H9 (cell line): ENCODE results near the gene NADK. TPM values are rescaled to one million over a fixed set of nuclear protein-coding genes. Genes with fewer than 3 reads are reported as not detected.
"Not testable (repeated sequence)": the region's sequence is repeated elsewhere in the genome, so short reads cannot be mapped to it uniquely, and the experiment has no call there.

Experiments used
- DNase-seq: peaks from one replicate; pipeline ENCODE4 v3.0.0-alpha.2; 2017
- H2AFZ ChIP-seq: one replicate; pipeline ENCODE4 v1.6.1; 2013; ENCODE audit warnings: mild to moderate bottlenecking, low read length, control low read depth, moderate library complexity
- H2AK5ac ChIP-seq: 2 replicates; pipeline ENCODE4 v1.6.1; 2013; ENCODE audit warnings: low read length, control low read depth, mixed read lengths; ENCODE audit not compliant: insufficient read length
- H2BK120ac ChIP-seq: one replicate; pipeline ENCODE4 v1.6.1; 2013; ENCODE audit warnings: low read depth, mild to moderate bottlenecking, low read length, control low read depth, inconsistent platforms; ENCODE audit not compliant: poor library complexity, severe bottlenecking
- H2BK12ac ChIP-seq: 2 replicates; pipeline ENCODE4 v1.6.1; 2013; ENCODE audit warnings: low read length, control low read depth, mixed read lengths, low read depth; ENCODE audit not compliant: insufficient read length
- H2BK15ac ChIP-seq: 2 replicates; pipeline ENCODE4 v1.6.1; 2013; ENCODE audit warnings: low read depth, low read length, control low read depth
- H2BK20ac ChIP-seq: one replicate; pipeline ENCODE4 v1.6.1; 2013; ENCODE audit warnings: low read depth, mild to moderate bottlenecking, low read length, control low read depth, inconsistent platforms; ENCODE audit not compliant: poor library complexity, severe bottlenecking
- H2BK5ac ChIP-seq: 2 replicates; pipeline ENCODE4 v1.6.1; 2013; ENCODE audit warnings: low read length, control low read depth, mixed read lengths; ENCODE audit not compliant: insufficient read length
- H3K14ac ChIP-seq: 2 replicates; pipeline ENCODE4 v1.6.1; 2013; ENCODE audit warnings: low read length, control low read depth; ENCODE audit not compliant: insufficient read depth
- H3K18ac ChIP-seq: 2 replicates; pipeline ENCODE4 v1.6.1; 2013; ENCODE audit warnings: low read depth, mild to moderate bottlenecking, mixed read lengths, low read length, control low read depth; ENCODE audit not compliant: insufficient read length
- H3K23ac ChIP-seq: 2 replicates; pipeline ENCODE4 v1.6.1; 2013; ENCODE audit warnings: low read length, control low read depth, mixed read lengths, low read depth; ENCODE audit not compliant: insufficient read length
- H3K23me2 ChIP-seq: 2 replicates; pipeline ENCODE4 v1.6.1; 2013; ENCODE audit warnings: low read depth, mild to moderate bottlenecking, mixed read lengths, low read length, control low read depth; ENCODE audit not compliant: insufficient read length, poor library complexity, severe bottlenecking
- H3K27ac ChIP-seq: 2 replicates; pipeline ENCODE4 v1.5.1; 2013; ENCODE audit warnings: low read length, control low read depth, mixed read lengths, low read depth; ENCODE audit not compliant: insufficient read length
- H3K27me3 ChIP-seq: 2 replicates; pipeline ENCODE4 v1.6.1; 2013; ENCODE audit warnings: low read length, control low read depth, inconsistent platforms; ENCODE audit not compliant: insufficient read depth
- H3K4ac ChIP-seq: 2 replicates; pipeline ENCODE4 v1.6.1; 2013; ENCODE audit warnings: low read depth, mild to moderate bottlenecking, control low read depth, inconsistent platforms, low read length, moderate library complexity
- H3K4me1 ChIP-seq: 2 replicates; pipeline ENCODE4 v1.6.1; 2013; ENCODE audit warnings: low read length, control low read depth, inconsistent platforms; ENCODE audit not compliant: insufficient read depth
- H3K4me2 ChIP-seq: 2 replicates; pipeline ENCODE4 v1.6.1; 2013; ENCODE audit warnings: low read length, control low read depth, mixed read lengths; ENCODE audit not compliant: insufficient read length, insufficient read depth
- H3K56ac ChIP-seq: 2 replicates; pipeline ENCODE4 v1.6.1; 2013; ENCODE audit warnings: low read depth, mild to moderate bottlenecking, mixed read lengths, low read length, control low read depth; ENCODE audit not compliant: insufficient read length
- H3K79me1 ChIP-seq: 2 replicates; pipeline ENCODE4 v1.6.1; 2013; ENCODE audit warnings: low read depth, mild to moderate bottlenecking, moderate library complexity, low read length, control low read depth, inconsistent platforms; ENCODE audit not compliant: insufficient read depth, poor library complexity, severe bottlenecking
- H3K79me2 ChIP-seq: 2 replicates; pipeline ENCODE4 v1.6.1; 2013; ENCODE audit warnings: low read length, control low read depth, inconsistent platforms; ENCODE audit not compliant: insufficient read depth
- H3K9ac ChIP-seq: 2 replicates; pipeline ENCODE4 v1.6.1; 2013; ENCODE audit warnings: low read length, control low read depth, mixed read lengths; ENCODE audit not compliant: insufficient read length; ENCODE audit errors: extremely low read depth
- H3K9me3 ChIP-seq: one replicate; pipeline ENCODE4 v1.6.1; 2013; ENCODE audit warnings: low read depth, low read length, inconsistent platforms; ENCODE audit not compliant: control insufficient read depth
- H3T11ph ChIP-seq: one replicate; pipeline ENCODE4 v1.6.1; 2013; ENCODE audit warnings: mild to moderate bottlenecking, low read length, control low read depth, inconsistent platforms
- H4K20me1 ChIP-seq: one replicate; pipeline ENCODE4 v1.6.1; 2013; ENCODE audit not compliant: control insufficient read depth, insufficient read length, insufficient read depth
- H4K5ac ChIP-seq: 2 replicates; pipeline ENCODE4 v1.6.1; 2013; ENCODE audit warnings: low read depth, mild to moderate bottlenecking, mixed read lengths, low read length, control low read depth; ENCODE audit not compliant: insufficient read length
- H4K8ac ChIP-seq: replicated peaks from 2 replicates; pipeline ENCODE4 v1.6.1; 2013; ENCODE audit warnings: low read length, control low read depth, mixed read lengths, low read depth; ENCODE audit not compliant: insufficient read length
- H4K91ac ChIP-seq: 2 replicates; pipeline ENCODE4 v1.6.1; 2013; ENCODE audit warnings: low read depth, mild to moderate bottlenecking, moderate library complexity, mixed read lengths, low read length, control low read depth; ENCODE audit not compliant: insufficient read length
- H3K27ac Mint-ChIP-seq, 3 experiments: 2 replicates in 2 of 3; 3 replicates in 1 of 3; pipeline ENCODE4 v1.8.0; 2020 to 2021; ENCODE audit warnings: mixed read lengths in 3 of 3, mild to moderate bottlenecking in 1 of 3, moderate library complexity in 1 of 3
- H3K27me3 Mint-ChIP-seq: 2 replicates; pipeline ENCODE4 v1.8.0; 2021; ENCODE audit warnings: low read depth, mild to moderate bottlenecking, moderate library complexity, mixed read lengths
- H3K36me3 Mint-ChIP-seq, 3 experiments: 2 replicates in 2 of 3; 3 replicates in 1 of 3; pipeline ENCODE4 v1.8.0; 2020 to 2021; ENCODE audit warnings: low read depth in 3 of 3, mixed read lengths in 3 of 3; ENCODE audit not compliant: insufficient read depth in 1 of 3
- H3K4me1 Mint-ChIP-seq, 2 experiments: 2 replicates each; pipeline ENCODE4 v1.8.0; 2020; ENCODE audit warnings: mixed read lengths in 2 of 2
- H3K4me3 Mint-ChIP-seq, 2 experiments: 2 replicates in 1 of 2; 3 replicates in 1 of 2; pipeline ENCODE4 v1.8.0; 2020 to 2021; ENCODE audit warnings: mild to moderate bottlenecking in 2 of 2, mixed read lengths in 2 of 2, moderate library complexity in 1 of 2
- H3K9me3 Mint-ChIP-seq, 2 experiments: 2 replicates in 1 of 2; 3 replicates in 1 of 2; pipeline ENCODE4 v1.8.0; 2020; ENCODE audit warnings: mild to moderate bottlenecking in 2 of 2, mixed read lengths in 2 of 2, moderate library complexity in 1 of 2
- WGBS: extraction: QIAGEN DNeasy Blood & Tissue Kit; methylation state at CpG from one replicate; pipeline ENCODE4 v1.1.7; 2013; ENCODE audit warnings: missing lambda C conversion rate, low lambda C conversion rate, mixed read lengths; ENCODE audit not compliant: insufficient read length; ENCODE audit errors: extremely low coverage; 5-methylcytosine and 5-hydroxymethylcytosine counted together
- total RNA-seq: library from RNA; stranded (reverse); gene quantifications from 2 replicates; pipeline ENCODE4 v1.2.1, GENCODE V29; 2021

The NADK gene
- total RNA-seq, 1 experiment from 2014 or later = 105 TPM

GRCh38 chr1:1737675-1738590 lies 40.3 kb downstream of the NADK start:
- H3K18ac ChIP-seq, H3K14ac ChIP-seq, H3K23me2 ChIP-seq, H4K91ac ChIP-seq, H4K5ac ChIP-seq, H3K79me1 ChIP-seq, H3K9me3 ChIP-seq, H4K8ac ChIP-seq, H2BK12ac ChIP-seq, DNase-seq, H3K23ac ChIP-seq, H3K4me3 Mint-ChIP-seq, H3K27me3 Mint-ChIP-seq, H3K4me2 ChIP-seq, H3K79me2 ChIP-seq, H3K4me1 Mint-ChIP-seq, H2BK15ac ChIP-seq, H2BK20ac ChIP-seq, H2BK120ac ChIP-seq, H3K27ac ChIP-seq, H4K20me1 ChIP-seq, H3K9me3 Mint-ChIP-seq, H3K4ac ChIP-seq, H3K9ac ChIP-seq, H3K56ac ChIP-seq, H2AK5ac ChIP-seq, H2AFZ ChIP-seq, H3T11ph ChIP-seq, H3K27me3 ChIP-seq, H2BK5ac ChIP-seq, H3K27ac Mint-ChIP-seq, H3K4me1 ChIP-seq: not testable (repeated sequence)
- H3K36me3 Mint-ChIP-seq = peaks cover 6 to 31% (median 29%) of the 10 kb centered on the region in 3 experiments; a peak in 6 of 7 replicates
- WGBS = no CpG with 5 or more reads among the region's 44 CpGs
